Pancreas (tissue), 10 donors: ENCODE results near the gene ARSK. TPM values are rescaled to one million over a fixed set of nuclear protein-coding genes. Genes with fewer than 3 reads are reported as not detected.

Experiments used
- ATAC-seq, 4 donors: fragments of 200-7000 bp; cut with Tn5 transposase; one replicate each; pipeline versions ENCODE4 v1.8.0 to v1.9.1; 2020; ENCODE audit warnings: mild to moderate bottlenecking in 4 of 4, moderate library complexity in 4 of 4
- DNase-seq, 6 donors: peaks; one replicate each; pipeline ENCODE4 v3.0.0-alpha.2; 2020
- FAIRE-seq: peaks from 2 replicates; lab custom pipeline; 2012; peaks lifted over from hg19 to GRCh38; lab: Jason Lieb, UNC
- H3K27ac ChIP-seq, 4 donors: fragments of 200-600 bp; sonication (generic); 1 replicate in 3 of 4; 2 replicates in 1 of 4; pipeline versions ENCODE4 v1.5.0 to v1.8.0; 2020
- H3K27me3 ChIP-seq, 4 donors: fragments of 200-600 bp; one replicate each; pipeline ENCODE4 v1.8.0; 2021
- H3K36me3 ChIP-seq, 3 donors: fragments of 200-600 bp; sonication (generic) in 1 of 3; one replicate each; pipeline versions ENCODE4 v1.5.0 to v1.8.0; 2020 to 2021
- H3K4me1 ChIP-seq, 3 donors: fragments of 200-600 bp; one replicate each; pipeline ENCODE4 v1.8.0; 2021
- H3K4me3 ChIP-seq, 4 donors: fragments of 200-600 bp; sonication (generic) in 2 of 4; one replicate each; pipeline versions ENCODE4 v1.5.0 to v1.8.0; 2020 to 2021
- H3K9me3 ChIP-seq, 4 donors: fragments of 200-600 bp; one replicate each; pipeline ENCODE4 v1.8.0; 2021
- CTCF ChIP-seq, 4 donors: fragments of 200-600 bp; sonication (generic) in 3 of 4; IDR thresholded peaks; one replicate each; pipeline versions ENCODE4 v1.5.0 to v1.8.0; 2021; ENCODE audit warnings: antibody characterized with exemption in 4 of 4
- WGBS, 2 donors: extraction: QIAGEN DNeasy Blood & Tissue Kit; methylation state at CpG; one replicate each; pipeline ENCODE4 v1.1.7; 2013; 5-methylcytosine and 5-hydroxymethylcytosine counted together
- intact Hi-C, 3 donors: fragments of 100-400 bp; cut with DNase I; formaldehyde crosslinking; loops; one replicate each; pipeline versions ENCODE4 v1.11.1 to v1.14.2; 2022
- polyA plus RNA-seq, 2 donors: library from polyadenylated mRNA; stranded (reverse); fragments of 200-250 nt; gene quantifications; one replicate each; pipeline ENCODE4 v1.2.3, GENCODE V29; 2013
- total RNA-seq, 6 donors: library from RNA; stranded (reverse); fragmentation: NEBNext Ultra II Directional in 4 of 6; extraction: Animal tissue kit (Norgen Biotek cat#: 25700) in 4 of 6; gene quantifications; one replicate each; pipeline versions ENCODE4 v1.2.1 to v1.2.4, GENCODE V29; 2021 to 2023
- donor health status: healthy with polysubstance abuse.
- donor health status: DM: no; HTN: no; CAD: no; lungs with moderate emphysema.
- donor health status: DM: no; HTN: no; CAD: no.
- donor health status: control.
- donor health status: control.
- donor health status: Bipolar disorder and iron deficiency.
- donor health status: DM: yes; HTN: yes; CAD: no.
- donor health status: DM: no; HTN: no; CAD: no.
- donor health status: DM: no; HTN: no; CAD: no.
- donor health status: DM: yes; HTN: yes; CAD: no.

Gene ARSK
- total and polyA plus RNA-seq, 8 donors, result 1.3 to 3.9 (median 3.2) TPM

GRCh38 chr5:95583992-95584391 is 29.1 kb downstream of the ARSK start:
- TF ChIP-seq CTCF (IDR thresholded peaks at IDR 0.05), result no peak
- no peak for DNase-seq
- Histone ChIP-seq H3K27me3 (no peaks in the 10 kb centered on the region), H3K4me3 (no peak overlapping the region), H3K36me3 (no peaks in the 10 kb centered on the region), H3K4me1 (no peaks in the 10 kb centered on the region), H3K9me3 (no peaks in the 10 kb centered on the region), H3K27ac (no peak overlapping the region)
- intact Hi-C loops, result no loop called here
- ATAC-seq, result no peak
- WGBS, 2 donors, result 91 to 93% methylated on average over 1 of the region's 1 CpG
- no peak for FAIRE-seq

GRCh38 chr5:95590880-95591279 is 36.0 kb downstream of the ARSK start:
- intact Hi-C loops, result no loop called here
- no peaks in the 10 kb centered on the region for H3K4me1 ChIP-seq
- H3K36me3 ChIP-seq, result peaks cover 0 to 7% (median 0%) of the 10 kb centered on the region in 3 donors
- DNase-seq, result no peak
- no peak for ATAC-seq
- TF ChIP-seq CTCF (IDR thresholded peaks at IDR 0.05), result no peak
- no peaks in the 10 kb centered on the region for H3K9me3 ChIP-seq
- no peak overlapping the region for H3K4me3 ChIP-seq
- WGBS, 2 donors, result 86 to 87% methylated on average over 1 of the region's 1 CpG
- FAIRE-seq, result no peak
- no peak overlapping the region for H3K27ac ChIP-seq
- no peaks in the 10 kb centered on the region for H3K27me3 ChIP-seq

- intact Hi-C loops, result no loop called here
- 94 to 98% methylated on average over 5 of the region's 5 CpGs for WGBS, 2 donors
- no peak for ATAC-seq
- no peak for TF ChIP-seq CTCF (IDR thresholded peaks at IDR 0.05)
- Histone ChIP-seq H3K27ac (no peak overlapping the region), H3K4me3 (no peak overlapping the region), H3K27me3 (no peaks in the 10 kb centered on the region), H3K4me1 (no peaks in the 10 kb centered on the region), H3K9me3 (no peaks in the 10 kb centered on the region), H3K36me3 (peaks cover 0 to 7% (median 0%) of the 10 kb centered on the region in 3 donors)
- no peak for FAIRE-seq
- DNase-seq, result no peak
These were observed 36.6 kb downstream of the ARSK start for GRCh38 chr5:95591490-95591901.

- FAIRE-seq (no peak), DNase-seq (no peak), ATAC-seq (peak in 1 of 4 donors; percentile 29)
- Histone ChIP-seq H3K36me3 (peaks cover 0 to 7% (median 0%) of the 10 kb centered on the region in 3 donors), H3K4me3 (no peak overlapping the region), H3K27ac (no peak overlapping the region), H3K9me3 (no peaks in the 10 kb centered on the region), H3K4me1 (no peaks in the 10 kb centered on the region), H3K27me3 (no peaks in the 10 kb centered on the region)
- TF ChIP-seq CTCF (IDR thresholded peaks at IDR 0.05), result no peak
- intact Hi-C loops, result no loop called here
- 76 to 82% methylated on average over 3 of the region's 3 CpGs for WGBS, 2 donors
These were observed 40.5 kb downstream of the ARSK start for GRCh38 chr5:95595289-95595931.

- no peak for ATAC-seq
These were observed 44.4 kb downstream of the ARSK start for GRCh38 chr5:95599252-95599651.

More at GRCh38 chr5:95599252-95599651, 44.4 kb downstream of the ARSK start:
- intact Hi-C loops, result no loop called here
- Histone ChIP-seq H3K27me3 (no peaks in the 10 kb centered on the region), H3K27ac (no peak overlapping the region), H3K36me3 (no peaks in the 10 kb centered on the region), H3K4me3 (no peak overlapping the region), H3K9me3 (no peaks in the 10 kb centered on the region), H3K4me1 (no peaks in the 10 kb centered on the region)
- 78 to 84% methylated on average over 1 of the region's 1 CpG for WGBS, 2 donors
- no peak for FAIRE-seq
- TF ChIP-seq CTCF (IDR thresholded peaks at IDR 0.05), result no peak
- no peak for DNase-seq
